Measurements from ENCODE around the gene SH3BP5.
A peak's percentile ranks its signal among the peaks of the same experiment; 100 is the strongest.

Gene SH3BP5

DNA sequence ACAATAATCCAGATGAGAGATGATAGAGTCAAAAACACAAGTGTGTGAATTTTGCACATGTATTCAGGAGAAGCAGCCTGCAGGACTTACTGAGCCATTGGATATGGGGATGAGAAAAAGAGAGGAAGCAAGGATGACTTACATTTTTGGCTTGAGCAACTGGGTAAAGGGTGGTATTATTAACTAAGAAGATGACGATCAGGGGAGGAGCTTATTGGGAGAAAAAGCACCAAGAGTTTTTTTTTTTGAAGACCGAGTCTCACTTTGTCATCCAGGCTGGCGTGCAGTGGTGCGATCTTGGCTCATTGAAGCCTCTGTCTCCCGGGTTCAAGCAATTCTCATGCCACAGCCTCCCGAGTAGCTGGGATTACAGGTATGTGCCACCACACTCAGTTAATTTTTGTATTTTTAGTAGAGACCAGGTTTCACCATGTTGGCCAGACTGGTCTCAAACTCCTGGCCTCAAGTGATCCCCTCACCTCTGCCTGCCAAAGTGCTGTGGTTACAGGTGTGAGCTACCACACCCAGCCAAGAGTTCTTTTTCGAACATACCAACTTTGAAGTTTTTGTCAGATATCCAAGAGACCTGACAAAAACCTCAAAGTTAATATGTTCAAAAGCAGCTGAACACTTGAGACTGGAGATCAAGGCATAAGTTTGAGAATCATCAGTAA lies 14.8 kb upstream of the SH3BP5 start:
- no peak for DNase-seq (ENCODE audit: low read depth in 2 of 2)

DNA sequence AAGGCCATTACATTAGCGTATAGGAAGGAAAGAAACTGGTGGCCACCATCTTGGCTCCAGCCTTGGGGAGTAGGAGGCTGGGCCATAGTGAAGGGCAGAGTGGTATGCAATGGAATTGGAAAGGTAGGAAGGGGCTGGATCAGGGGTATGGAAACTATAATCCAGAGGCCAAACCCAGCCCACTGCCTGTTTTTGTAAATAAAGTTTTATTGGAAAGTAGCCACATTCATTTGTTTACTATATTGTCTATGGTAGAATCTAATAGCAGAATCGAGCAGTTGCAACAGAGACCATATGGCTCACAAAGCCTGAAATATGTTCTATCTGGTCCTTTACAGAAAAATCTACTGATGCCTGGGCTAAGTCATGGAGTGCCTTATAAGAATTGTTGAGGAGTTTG lies 14.1 kb upstream of the SH3BP5 start:
- DNase-seq (ENCODE audit: low read depth in 2 of 2): no peak

DNA sequence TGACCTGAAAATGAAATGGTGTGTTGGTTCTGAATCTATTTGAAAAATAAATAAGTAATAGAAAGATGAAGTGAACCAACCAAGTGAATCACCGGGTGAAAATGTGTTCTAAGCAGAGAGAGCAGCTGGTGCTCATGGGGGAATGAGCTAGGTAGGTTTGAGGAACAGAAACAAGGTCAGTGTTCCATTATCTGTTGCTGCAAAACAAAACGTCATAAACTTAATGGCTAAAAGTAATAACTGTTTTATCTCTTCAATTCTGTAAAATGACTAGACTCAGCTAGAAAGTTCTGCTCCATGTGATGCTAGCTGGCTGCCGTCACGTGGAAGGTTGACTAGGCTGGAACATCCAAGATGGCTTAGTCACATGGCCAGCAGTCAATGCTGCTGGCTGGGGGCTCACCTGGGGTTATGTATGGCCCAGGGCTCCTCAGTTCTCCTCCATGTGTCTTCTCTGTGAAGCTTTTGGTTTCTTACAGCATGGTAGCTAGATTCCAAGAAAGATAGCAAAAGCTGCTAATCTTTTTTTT lies 13.3 kb upstream of the SH3BP5 start:
- no peak for DNase-seq (ENCODE audit: low read depth in 2 of 2)

DNA sequence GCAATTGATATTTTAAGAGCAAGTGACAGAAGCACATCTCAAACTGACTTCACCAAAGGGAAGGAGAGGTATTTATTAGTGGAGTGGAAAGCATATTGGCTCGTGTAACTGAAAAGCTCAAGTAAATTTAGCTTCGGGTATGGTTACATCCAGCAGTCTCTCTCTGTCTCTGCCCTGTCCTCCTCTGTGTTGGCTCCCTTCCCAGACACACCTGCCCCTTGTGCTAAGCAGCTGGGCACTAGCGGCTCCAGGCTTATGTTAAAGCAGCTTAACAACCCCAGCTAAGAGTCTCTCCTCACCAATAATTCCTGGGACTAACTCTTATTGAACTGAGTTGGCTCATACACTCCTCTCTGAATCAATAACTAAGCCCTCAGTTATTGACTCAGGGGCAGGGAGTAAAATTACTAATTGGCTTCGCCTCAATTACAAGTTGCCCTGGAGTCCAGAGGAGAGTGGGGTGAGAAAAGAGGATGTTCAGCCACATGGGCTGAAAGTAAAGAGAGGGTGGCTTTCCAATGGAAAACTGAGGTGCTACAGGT lies 12.8 kb upstream of the SH3BP5 start:
- DNase-seq (ENCODE audit: low read depth in 2 of 2): no peak

DNA sequence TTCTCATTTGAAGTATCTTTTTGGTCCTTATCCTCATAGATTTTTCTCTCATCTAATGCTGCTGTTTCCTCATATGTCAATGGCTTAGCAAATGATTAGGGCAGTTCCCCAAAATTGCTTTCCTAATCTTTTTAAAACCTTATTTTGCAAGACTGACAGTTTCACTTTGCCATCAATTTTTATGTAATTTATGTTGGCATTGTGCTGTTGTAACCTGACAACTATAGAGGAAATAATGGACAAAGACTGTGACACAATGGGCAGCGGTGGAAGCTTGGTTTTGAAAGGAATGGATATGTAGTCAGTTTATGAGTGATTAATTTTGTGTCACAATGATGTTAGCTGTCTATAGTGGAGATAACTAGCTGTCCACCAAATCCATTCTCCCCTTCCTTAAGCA lies 10.6 kb upstream of the SH3BP5 start:
- no peak for DNase-seq (ENCODE audit: low read depth in 2 of 2)

DNA sequence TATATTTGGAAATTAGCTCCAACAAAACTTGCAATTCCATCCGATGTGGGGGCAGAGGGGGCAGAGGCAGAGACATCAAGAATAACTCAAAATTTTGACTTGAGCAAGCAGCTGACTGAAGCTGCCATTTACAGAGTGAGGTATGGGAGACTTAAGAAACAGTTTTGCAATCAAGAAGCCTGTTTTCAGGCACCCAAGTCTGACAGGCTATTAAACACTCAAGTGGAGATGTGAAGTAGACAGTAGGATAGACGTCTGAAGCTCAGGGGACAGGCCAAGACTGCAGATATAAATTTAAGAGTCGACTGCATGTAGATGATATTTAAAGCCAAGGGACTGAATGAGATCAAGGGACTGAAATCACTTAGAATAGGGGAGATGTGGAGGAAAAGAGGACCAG lies 9.9 kb upstream of the SH3BP5 start:
- DNase-seq (ENCODE audit: low read depth in 2 of 2): no peak

DNA sequence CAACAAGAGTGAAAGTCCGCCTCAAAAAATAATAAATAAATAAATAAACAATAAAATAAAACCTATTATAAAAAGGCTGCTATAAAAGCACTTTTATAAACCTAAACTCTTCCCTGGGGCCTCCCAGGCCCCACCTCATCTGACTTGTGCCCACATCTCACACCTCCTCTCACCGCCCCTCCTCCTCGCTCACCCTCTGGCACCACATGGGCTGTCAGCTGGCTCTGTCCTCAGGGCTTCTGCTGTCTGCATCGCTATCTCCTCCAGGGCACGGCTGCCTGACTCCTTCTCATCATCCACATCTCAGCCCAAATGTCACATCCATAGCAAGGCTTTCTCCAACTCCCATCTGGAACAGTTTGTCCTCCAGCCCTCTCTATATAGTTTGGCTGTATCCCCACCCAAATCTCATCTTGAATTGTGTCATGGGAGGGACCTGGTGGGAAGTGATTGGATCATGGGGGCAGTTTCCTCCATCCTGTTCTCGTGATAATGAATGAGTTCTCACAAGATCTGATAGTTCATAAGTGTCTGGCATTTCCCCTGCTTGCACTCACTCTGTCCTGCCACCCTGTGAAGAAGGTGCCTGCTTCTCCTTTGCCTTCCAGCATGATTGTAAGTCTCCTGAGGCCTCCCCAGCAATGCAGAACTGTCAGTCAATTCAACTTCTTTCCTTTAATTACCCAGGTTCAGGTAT lies 8.8 kb upstream of the SH3BP5 start:
- DNase-seq (ENCODE audit: low read depth in 2 of 2): no peak

DNA sequence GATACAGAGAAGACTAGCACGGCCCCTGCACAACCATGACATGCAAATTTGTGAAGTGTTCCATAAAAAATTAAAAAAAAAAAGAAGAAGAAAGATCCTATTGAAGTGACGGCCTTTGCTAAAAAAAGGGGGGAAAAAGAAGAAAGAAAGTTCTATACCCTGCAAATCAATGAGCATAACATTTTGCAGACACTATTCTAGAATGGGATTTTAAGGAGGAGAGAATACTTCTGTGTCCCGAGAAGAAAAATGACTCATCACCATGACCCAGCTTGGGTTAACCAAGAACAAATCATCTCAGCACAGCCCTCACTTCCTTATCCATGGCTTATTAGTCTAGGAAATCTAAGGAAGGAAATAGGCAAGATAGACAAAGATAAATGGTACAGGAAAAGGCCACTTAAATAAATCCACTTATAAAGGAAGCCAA lies 7.4 kb upstream of the SH3BP5 start:
- no peak for DNase-seq (ENCODE audit: low read depth in 2 of 2)

DNA sequence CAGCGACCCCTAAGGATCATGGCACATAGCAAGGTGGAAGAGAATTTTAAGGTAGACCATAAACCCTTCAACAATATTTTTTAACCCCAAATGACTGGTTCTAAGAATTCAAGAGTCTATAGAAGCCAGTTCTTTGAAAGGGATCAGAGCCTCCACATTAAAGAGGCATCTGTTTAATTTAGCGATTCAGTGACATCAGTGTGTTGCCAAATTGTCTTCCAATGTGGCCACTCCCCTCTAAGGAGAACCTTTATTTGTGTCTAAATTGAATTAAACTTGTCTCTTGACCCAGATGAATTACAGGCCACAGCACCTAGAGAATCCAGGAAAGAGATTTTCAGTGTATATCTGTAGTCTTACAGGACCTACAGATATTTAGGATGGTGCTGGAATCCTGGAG lies 6.6 kb upstream of the SH3BP5 start:
- no peak for DNase-seq (ENCODE audit: low read depth in 2 of 2)

DNA sequence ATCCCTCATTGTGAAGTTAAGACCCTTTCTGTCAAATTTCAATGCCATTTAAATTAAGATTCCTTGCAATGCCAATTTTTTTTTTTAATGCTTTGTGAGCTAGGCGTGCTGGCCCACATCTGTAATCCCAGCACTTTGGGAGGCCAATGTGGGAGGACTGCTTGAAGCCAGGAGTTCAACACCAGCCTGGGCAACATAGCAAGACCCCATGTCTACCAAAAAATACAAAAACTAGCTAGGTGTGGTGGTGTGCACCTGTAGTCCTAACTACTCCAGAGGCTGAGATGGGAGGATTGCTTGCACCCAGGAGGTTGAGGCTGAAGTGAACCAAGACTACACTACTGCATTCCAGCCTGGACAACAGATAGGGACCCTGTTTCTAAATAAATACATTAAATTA lies 5.6 kb upstream of the SH3BP5 start:
- no peak for DNase-seq (ENCODE audit: low read depth in 2 of 2)

DNA sequence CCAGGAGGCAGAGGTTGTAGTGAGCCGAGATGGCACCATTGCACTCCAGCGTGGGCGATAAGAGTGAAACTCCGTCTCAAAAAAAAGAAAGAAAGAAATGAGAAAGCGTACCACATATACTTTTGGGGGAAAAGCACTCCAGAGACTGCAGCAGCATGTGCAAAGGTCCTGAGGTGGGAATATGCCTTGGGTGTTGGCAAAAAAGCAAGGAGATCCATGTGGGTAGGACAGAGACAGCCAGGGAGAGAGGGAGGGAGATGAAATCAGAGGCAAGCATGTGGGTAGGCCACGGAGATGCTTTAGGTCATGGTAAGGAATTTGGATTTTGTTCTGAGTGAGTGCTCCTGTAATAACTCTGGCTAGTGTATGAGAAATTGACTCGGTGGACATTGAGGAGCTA lies 3.7 kb upstream of the SH3BP5 start:
- DNase-seq (ENCODE audit: low read depth in 2 of 2): no peak

DNA sequence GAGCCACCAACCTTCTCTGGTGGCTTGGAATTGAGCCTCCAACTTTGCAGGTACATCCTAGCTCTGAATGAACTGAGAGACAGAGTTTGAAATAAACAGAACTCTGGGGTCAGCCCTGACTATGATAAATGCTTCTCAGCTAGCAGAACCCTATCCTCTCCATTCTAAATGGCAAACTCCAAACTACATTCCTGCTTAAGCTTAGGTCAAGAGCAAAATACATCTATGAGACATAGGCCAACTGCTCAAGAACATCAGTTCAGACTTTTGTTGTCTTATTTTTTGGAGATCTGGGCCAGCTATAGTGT lies 1.5 kb upstream of the SH3BP5 start:
- no peak for DNase-seq (ENCODE audit: low read depth in 2 of 2)

DNA sequence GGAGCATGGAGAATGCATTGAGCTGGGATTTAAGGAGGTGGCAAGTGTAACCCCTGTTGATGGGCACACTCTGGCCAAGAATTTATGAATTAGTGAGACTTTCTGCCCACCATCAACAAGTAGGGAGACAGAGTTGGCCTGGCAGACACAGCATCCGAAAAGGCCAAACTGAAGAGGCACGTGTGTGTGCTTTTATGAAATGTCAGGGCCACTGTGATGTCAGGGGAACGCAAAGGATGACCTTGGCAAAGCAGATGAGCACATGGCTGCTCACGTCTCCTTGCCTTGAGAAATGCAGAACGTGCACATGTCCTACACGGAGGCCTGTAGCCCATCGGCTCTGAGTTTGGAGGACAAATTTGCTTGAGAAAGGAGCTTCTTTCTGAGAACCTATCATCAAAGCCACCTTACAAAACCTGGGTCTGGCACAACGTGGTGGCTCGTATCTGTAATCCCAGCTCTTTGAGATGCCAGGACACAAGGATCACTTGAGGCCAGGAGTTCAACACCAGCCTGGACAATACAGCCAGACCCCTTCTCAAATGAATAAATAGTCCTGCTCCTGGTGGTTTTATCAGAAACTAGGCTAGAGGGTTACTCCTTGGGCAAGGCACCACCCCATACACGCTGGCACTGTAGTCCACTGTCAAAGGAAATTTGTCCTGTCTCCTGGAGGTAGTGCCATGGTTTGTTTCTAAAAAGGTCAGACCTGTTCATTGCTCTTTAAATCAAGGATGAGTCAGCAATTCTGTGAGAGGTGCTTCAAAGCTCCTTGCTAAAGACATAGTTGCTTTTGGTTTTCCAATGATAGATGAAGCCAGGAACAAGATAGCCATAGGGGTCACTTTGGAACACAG lies 941 bp upstream of the SH3BP5 start:
- DNase-seq (ENCODE audit: low read depth in 2 of 2): no peak

DNA sequence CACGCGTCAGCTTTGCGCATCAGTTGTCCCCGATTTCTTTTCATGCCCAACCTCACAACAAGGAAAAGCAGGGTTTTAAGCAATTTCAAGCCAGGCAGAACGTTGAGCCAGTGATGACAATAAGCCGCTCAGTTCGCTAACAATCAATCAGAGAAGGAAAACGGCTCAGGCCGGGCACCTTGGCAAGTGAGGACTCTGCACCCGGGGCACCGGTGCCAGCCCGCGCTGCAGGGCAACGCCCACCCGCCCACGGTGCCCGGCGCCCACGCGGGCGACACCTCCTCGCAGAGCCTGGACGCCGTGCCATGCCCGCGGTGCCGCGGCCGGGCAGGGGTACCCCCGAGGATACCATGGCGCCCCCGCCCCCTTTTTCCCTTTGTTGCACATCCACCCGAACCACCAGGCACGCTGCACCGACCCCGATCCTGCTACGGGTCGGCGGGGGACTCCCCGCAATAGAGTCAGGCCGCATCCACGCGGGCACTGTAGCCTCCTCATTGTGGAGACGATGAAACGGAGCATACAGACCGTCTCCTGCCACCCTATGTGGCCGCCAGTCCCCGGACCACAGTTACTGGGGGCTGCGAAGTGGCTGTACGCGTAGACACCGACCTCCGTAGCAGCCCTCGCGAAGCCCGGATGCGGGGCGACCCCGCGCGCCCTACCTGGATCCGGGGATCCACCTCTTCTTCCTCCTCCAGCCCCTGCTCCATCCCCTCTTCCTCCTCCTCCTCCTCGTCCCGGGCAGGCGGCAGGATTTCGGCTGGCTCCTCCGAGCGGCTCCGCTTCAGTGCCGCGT lies 581 bp downstream of the SH3BP5 start:
- peak in 1 of 2 donors; percentile 55 for DNase-seq (ENCODE audit: low read depth in 2 of 2)

DNA sequence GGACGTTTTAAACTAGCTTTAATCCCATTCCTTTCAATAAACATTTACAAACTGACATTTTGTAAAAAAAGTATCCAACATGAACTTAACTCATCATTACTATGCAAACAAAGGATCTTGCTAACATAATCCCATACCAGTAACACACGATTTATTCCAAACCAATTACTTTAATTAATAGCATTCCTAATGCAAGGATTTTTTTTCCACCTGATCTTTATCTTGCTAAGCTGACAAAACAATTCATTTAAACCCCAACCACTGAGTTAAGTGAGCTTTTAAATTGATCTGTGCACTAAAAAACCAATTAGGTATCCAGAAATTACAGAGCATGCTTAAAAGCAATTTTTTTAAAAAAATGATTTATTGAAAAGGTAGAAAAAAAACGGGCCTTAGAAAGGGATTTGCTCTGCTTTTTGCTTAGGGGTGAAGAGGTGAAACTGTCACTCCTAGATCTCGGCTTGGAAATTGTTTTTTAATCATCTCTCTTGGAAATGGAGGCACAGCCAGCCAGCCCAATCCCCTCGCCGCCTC lies 1.2 kb downstream of the SH3BP5 start:
- no peak for DNase-seq (ENCODE audit: low read depth in 2 of 2)

DNA sequence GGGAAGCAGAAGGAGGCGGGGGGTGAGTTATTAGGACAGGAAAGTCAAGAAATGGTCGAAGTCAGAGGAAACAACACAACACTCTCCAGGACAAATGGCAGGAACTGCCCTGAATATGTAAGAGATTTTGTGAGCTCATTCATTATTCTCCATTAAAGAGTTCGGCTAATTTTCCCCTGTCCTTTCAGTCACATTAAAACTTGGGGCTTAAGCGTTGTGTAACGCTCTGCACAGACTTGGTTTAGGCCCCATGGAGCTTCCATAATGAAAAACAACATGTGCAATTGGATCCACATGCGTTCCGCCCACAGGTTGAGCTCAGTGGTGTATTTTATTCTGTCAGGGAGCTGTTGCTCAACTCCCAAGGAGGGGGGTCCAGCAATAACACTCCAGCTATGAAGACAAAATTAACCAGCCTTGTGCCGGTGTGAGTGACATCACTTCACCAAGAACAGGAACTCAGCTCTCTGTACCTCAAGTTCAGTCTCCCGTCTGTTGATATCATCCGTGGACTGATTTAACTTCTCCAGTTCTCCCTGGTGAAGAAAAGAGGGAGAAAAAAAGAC lies 2.3 kb downstream of the SH3BP5 start:
- no peak for DNase-seq (ENCODE audit: low read depth in 2 of 2)

DNA sequence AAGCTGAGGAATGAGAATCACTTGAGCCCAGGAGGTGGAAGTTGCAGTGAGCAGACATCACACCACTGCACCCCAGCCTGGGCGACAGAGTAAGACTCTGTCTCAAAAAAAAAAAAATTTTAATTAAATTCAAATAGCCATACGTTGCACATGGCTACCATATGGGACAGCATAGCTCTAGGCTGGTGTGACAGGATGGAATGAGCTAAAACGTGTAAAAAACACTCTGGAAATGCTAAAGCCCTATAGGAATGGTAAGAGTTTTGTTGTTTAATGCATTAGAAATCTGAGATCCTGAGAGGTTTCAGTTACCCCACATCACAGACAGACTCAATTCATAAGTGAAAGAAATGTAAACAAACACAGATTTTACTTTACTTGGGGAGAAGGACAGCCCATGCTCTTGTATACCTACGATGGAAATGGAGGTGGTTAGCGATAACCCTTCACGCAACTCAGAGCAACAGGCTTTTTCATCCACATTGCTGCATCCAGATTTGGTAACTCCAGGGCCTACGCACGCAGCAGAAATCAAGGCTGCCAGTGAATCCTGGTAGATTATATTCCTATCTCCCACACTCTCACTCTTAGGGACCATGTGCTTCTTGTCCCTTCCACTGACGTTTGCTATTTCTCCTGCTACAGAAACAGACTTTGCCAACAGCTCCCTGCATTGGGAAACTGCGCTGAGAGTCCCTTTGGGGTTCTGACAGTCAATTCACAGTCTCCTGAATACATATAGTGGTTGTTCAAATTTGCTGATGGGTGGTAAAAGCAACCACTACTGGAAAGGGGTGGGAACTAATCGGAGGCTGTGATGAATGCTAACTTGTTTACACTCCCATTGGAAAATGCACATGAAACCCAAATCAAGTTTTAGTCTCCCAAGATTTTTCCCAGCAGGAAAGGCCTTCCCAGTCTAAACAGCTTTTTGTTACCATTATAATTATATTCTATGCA lies 3.1 kb downstream of the SH3BP5 start:
- no peak for DNase-seq (ENCODE audit: low read depth in 2 of 2)

DNA sequence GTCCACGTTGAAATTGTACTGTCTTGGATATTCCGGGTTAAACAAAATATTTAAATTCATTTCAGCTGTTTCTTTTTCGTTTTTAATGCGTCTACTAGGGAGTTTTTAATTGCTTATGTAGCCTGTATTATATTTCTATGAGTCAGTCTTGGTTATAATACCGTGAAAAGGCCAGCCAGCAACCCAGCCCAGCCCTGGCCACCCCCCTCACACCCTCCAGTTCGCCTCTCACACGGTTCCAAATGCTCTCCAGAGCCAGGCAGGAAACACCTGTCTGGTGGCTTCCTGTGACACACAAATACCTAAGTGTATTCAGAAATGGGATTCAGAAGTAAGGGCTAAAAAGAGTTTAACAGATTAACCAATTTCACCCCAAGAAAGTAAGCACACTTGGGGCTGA lies 4.4 kb downstream of the SH3BP5 start:
- DNase-seq (ENCODE audit: low read depth in 2 of 2): no peak

DNA sequence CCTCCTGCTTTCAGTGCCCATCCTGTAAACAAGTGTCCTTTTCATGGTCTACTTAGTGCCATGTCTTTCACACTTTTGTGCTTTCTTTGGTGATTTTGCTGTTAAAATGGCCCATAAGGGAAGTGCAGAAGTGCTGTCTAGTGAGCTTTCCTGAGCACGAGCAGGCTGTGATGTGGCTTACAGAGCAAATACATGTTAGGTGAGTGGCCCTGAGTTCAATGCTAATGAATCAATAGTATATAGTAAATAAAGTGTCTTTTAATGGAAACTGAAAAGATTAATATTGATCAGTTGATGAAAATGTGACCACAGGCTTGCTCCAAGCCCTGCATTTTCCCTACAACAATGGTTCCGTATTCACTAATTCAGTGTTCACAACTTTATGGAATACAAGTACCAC lies 5.7 kb downstream of the SH3BP5 start:
- no peak for DNase-seq (ENCODE audit: low read depth in 2 of 2)

DNA sequence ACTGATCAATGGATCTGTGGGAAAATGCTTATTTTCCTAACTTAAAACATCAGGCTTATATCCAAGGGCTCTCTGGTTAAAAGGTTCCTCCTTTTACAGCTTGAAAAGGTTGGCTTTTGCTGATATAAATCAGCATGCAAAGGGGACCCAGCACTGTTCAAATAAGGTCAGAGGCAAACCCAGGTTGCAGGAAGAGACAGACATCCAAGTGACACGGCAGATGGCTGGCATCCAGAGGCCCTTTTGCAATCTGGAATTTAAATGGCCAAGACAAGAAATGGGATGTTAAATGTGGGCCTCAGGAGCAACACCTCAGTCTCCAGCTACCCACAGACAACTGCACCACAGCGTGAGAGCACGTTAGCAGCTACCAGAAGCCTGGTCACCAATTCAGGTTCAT lies 6.3 kb downstream of the SH3BP5 start:
- no peak for DNase-seq (ENCODE audit: low read depth in 2 of 2)

Measured in stimulated activated CD8-positive, alpha-beta memory T cell treated with anti-CD3 and anti-CD28 coated beads, Interleukin-7, amount 100 ng/mL, for 4 hours (primary cell).